Ureter (tissue), 1 donor: ENCODE results near the gene IL18RAP. TPM values are rescaled to one million over a fixed set of nuclear protein-coding genes. Genes with fewer than 3 reads are reported as not detected.
A peak's percentile ranks its signal among the peaks of the same experiment; 100 is the strongest.

Experiments used
- DNase-seq: peaks from one replicate; pipeline ENCODE4 v3.0.0-alpha.2; 2020; ENCODE audit warnings: low spot score
- total RNA-seq: library from RNA; stranded (reverse); gene quantifications from one replicate; pipeline ENCODE4 v1.2.4, GENCODE V29; 2023
- donor health status: DM: yes; HTN: yes; CAD: no.

Gene IL18RAP
- total RNA-seq, 1 donor from 2014 or later, result 2.6 TPM

GRCh38 chr2:102423368-102423767, 408 bp downstream of the IL18RAP start:
- DNase-seq, result no peak

GRCh38 chr2:102424754-102425153, 1.8 kb downstream of the IL18RAP start:
- no peak for DNase-seq

- no peak for DNase-seq
Measured at GRCh38 chr2:102425441-102426132, 2.6 kb downstream of the IL18RAP start.

- no peak for DNase-seq
Measured at GRCh38 chr2:102427249-102427648, 4.3 kb downstream of the IL18RAP start.

- no peak for DNase-seq
Measured at GRCh38 chr2:102428573-102428972, 5.6 kb downstream of the IL18RAP start.

- DNase-seq, result no peak
Measured at GRCh38 chr2:102432386-102432785, 9.4 kb downstream of the IL18RAP start.

GRCh38 chr2:102433973-102434654, 11.2 kb downstream of the IL18RAP start:
- DNase-seq, result no peak

GRCh38 chr2:102434655-102435381, 11.9 kb downstream of the IL18RAP start:
- DNase-seq, result no peak

GRCh38 chr2:102435741-102436140, 12.8 kb downstream of the IL18RAP start:
- DNase-seq, result no peak

- DNase-seq, result no peak
Measured at GRCh38 chr2:102436323-102436722, 13.4 kb downstream of the IL18RAP start.

GRCh38 chr2:102437122-102437521, 14.2 kb downstream of the IL18RAP start:
- DNase-seq, result no peak

GRCh38 chr2:102438111-102438510, 15.2 kb downstream of the IL18RAP start:
- no peak for DNase-seq

GRCh38 chr2:102438578-102438977, 15.6 kb downstream of the IL18RAP start:
- no peak for DNase-seq

- no peak for DNase-seq
Measured at GRCh38 chr2:102439065-102439695, 16.2 kb downstream of the IL18RAP start.

- no peak for DNase-seq
Measured at GRCh38 chr2:102442967-102443828, 20.2 kb downstream of the IL18RAP start.

GRCh38 chr2:102444233-102444632, 21.3 kb downstream of the IL18RAP start:
- DNase-seq, result no peak

GRCh38 chr2:102446936-102447335, 24.0 kb downstream of the IL18RAP start:
- no peak for DNase-seq

GRCh38 chr2:102449370-102449974, 26.5 kb downstream of the IL18RAP start:
- DNase-seq, result peak; percentile 54

- no peak for DNase-seq
Measured at GRCh38 chr2:102451968-102452367, 29.0 kb downstream of the IL18RAP start.

- DNase-seq, result no peak
Measured at GRCh38 chr2:102453501-102453900, 30.5 kb downstream of the IL18RAP start.
